ENCODE measurements around the gene MDK.

- TF ChIP-seq CTCF (conservative IDR thresholded peaks at IDR 0.05) (no peak), EZH2 (IDR thresholded peaks at IDR 0.05; ENCODE audit: low read depth) (no peak)
Observed at GRCh38 chr11:46335271-46335670, 46.2 kb upstream of the MDK start.
